Hippocampal formation (tissue), 2 donors: ENCODE measurements around the gene NEDD9.

ENCODE experiments used
- DNase-seq, 2 donors: peaks; one replicate each; lab custom pipeline; 2025; lab: John Stamatoyannopoulos, UW

NEDD9 gene

GRCh38 chr6:11218102-11218442, 14.4 kb downstream of the NEDD9 start:
- DNase-seq, result no peak

- DNase-seq, result no peak
Measured at GRCh38 chr6:11217360-11218101, 14.9 kb downstream of the NEDD9 start.

- DNase-seq, result no peak
Measured at GRCh38 chr6:11215773-11216172, 16.7 kb downstream of the NEDD9 start.

GRCh38 chr6:11214901-11215300, 17.6 kb downstream of the NEDD9 start:
- peak in 1 of 2 donors; percentile 9 for DNase-seq

GRCh38 chr6:11214084-11214833, 18.2 kb downstream of the NEDD9 start:
- DNase-seq, result peak; percentile 27 to 29

GRCh38 chr6:11213422-11214021, 18.9 kb downstream of the NEDD9 start:
- DNase-seq, result no peak

- DNase-seq, result no peak
Measured at GRCh38 chr6:11212664-11213063, 19.8 kb downstream of the NEDD9 start.

- DNase-seq, result no peak
Measured at GRCh38 chr6:11211254-11211653, 21.2 kb downstream of the NEDD9 start.

GRCh38 chr6:11210386-11211138, 21.9 kb downstream of the NEDD9 start:
- no peak for DNase-seq

- DNase-seq, result no peak
Measured at GRCh38 chr6:11209906-11210305, 22.6 kb downstream of the NEDD9 start.

- DNase-seq, result no peak
Measured at GRCh38 chr6:11209369-11209768, 23.1 kb downstream of the NEDD9 start.

GRCh38 chr6:11208854-11209253, 23.6 kb downstream of the NEDD9 start:
- DNase-seq, result no peak

GRCh38 chr6:11208267-11208666, 24.2 kb downstream of the NEDD9 start:
- DNase-seq, result no peak

GRCh38 chr6:11207199-11207968, 25.1 kb downstream of the NEDD9 start:
- peak; percentile 13 to 47 for DNase-seq

GRCh38 chr6:11206576-11206975, 25.9 kb downstream of the NEDD9 start:
- DNase-seq, result no peak

GRCh38 chr6:11204794-11205366, 27.6 kb downstream of the NEDD9 start:
- DNase-seq, result no peak

GRCh38 chr6:11204005-11204399, 28.5 kb downstream of the NEDD9 start:
- no peak for DNase-seq

- DNase-seq, result no peak
Measured at GRCh38 chr6:11203306-11204004, 29.0 kb downstream of the NEDD9 start.

GRCh38 chr6:11202513-11203305, 29.8 kb downstream of the NEDD9 start:
- peak; percentile 47 to 82 for DNase-seq
